ENCODE data around the gene IRAK3. TPM values are rescaled to one million over a fixed set of nuclear protein-coding genes. Genes with fewer than 3 reads are reported as not detected.

The IRAK3 gene
- total RNA-seq, 1 experiment from 2014 or later, result 0.70 TPM

- TF ChIP-seq HMGXB4 (CRISPR knock-in tag; IDR thresholded peaks at IDR 0.05) (peak; percentile 77; the same call in 1 of the 2 replicates), ZNF425 (CRISPR knock-in tag; conservative IDR thresholded peaks at IDR 0.05) (no peak), MXD4 (CRISPR knock-in tag; IDR thresholded peaks at IDR 0.05; ENCODE audit: borderline replicate concordance) (no peak), ZNF671 (CRISPR knock-in tag; IDR thresholded peaks at IDR 0.05) (no peak), CREB1 (CRISPR knock-in tag; IDR thresholded peaks at IDR 0.05) (peak; percentile 79; the same call in 1 of the 2 replicates), IRF2 (CRISPR knock-in tag; IDR thresholded peaks at IDR 0.05; ENCODE audit: borderline replicate concordance, low read depth) (no peak), PRDM15 (CRISPR knock-in tag; IDR thresholded peaks at IDR 0.05) (no peak), ERG (CRISPR knock-in tag; IDR thresholded peaks at IDR 0.05) (no peak), CDX4 (CRISPR knock-in tag; IDR thresholded peaks at IDR 0.05; ENCODE audit: borderline replicate concordance) (no peak), ZNF532 (CRISPR knock-in tag; IDR thresholded peaks at IDR 0.05; ENCODE audit: borderline replicate concordance) (no peak), JUN (CRISPR knock-in tag; IDR thresholded peaks at IDR 0.05) (peak; percentile 68; the same call in 1 of the 2 replicates), ETV6 (CRISPR knock-in tag; IDR thresholded peaks at IDR 0.05) (peak; percentile 85; the same call in 1 of the 2 replicates), ATF2 (CRISPR knock-in tag; IDR thresholded peaks at IDR 0.05; ENCODE audit: borderline replicate concordance, low read depth) (no peak), TEAD4 (CRISPR knock-in tag; IDR thresholded peaks at IDR 0.05) (0 out of 2 replicates have a peak, but pooled peaks have one; percentile 51), ESRRA (CRISPR knock-in tag; IDR thresholded peaks at IDR 0.05; ENCODE audit: borderline replicate concordance) (0 out of 2 replicates have a peak, but pooled peaks have one; percentile 72), HMGA2 (CRISPR knock-in tag; IDR thresholded peaks at IDR 0.05) (0 out of 2 replicates have a peak, but pooled peaks have one; percentile 33), FOXP4 (CRISPR knock-in tag; IDR thresholded peaks at IDR 0.05) (0 out of 2 replicates have a peak, but pooled peaks have one; percentile 25), SP1 (CRISPR knock-in tag; conservative IDR thresholded peaks at IDR 0.05) (peak; percentile 72)
Measured at GRCh38 chr12:66169221-66170170, 19.5 kb upstream of the IRAK3 start, which contains the start of gene TMBIM4 (continued).
